ENCODE data around the gene GPR35. TPM values are rescaled to one million over a fixed set of nuclear protein-coding genes. Genes with fewer than 3 reads are reported as not detected.
A peak's percentile ranks its signal among the peaks of the same experiment; 100 is the strongest.

GPR35 gene
- total RNA-seq, 5 donors from 2014 or later (not counting 1 experiment from before 2014, with no cell fraction given), result 6.2 to 16.2 (median 10.4) TPM

GRCh38 chr2:240629968-240630770 lies 4.9 kb downstream of the GPR35 start:
- DNase-seq (no peak), ATAC-seq (replicated peaks in 1 of 4) (no peak)
- POLR2A ChIA-PET, result no interaction called here
- 94% methylated on average over 49 of the region's 50 CpGs for WGBS (ENCODE audit: insufficient coverage)
- no peak overlapping the region for H3K4me3 Mint-ChIP-seq
- H3K36me3 Mint-ChIP-seq, result peaks cover 9% of the 10 kb centered on the region
- H3K9me3 ChIP-seq, result no peaks in the 10 kb centered on the region
- H3K27me3 Mint-ChIP-seq, result no peaks in the 10 kb centered on the region
- no peak overlapping the region for H3K27ac ChIP-seq (ENCODE audit: low read length)
- no peak overlapping the region for H3K27ac Mint-ChIP-seq
- H3K4me3 ChIP-seq (ENCODE audit: control insufficient read depth in 1 of 2, extremely low read depth in 1 of 2, low read length in 1 of 2), result no peak overlapping the region
- CTCF ChIA-PET, result no interaction called here
- H3K4me1 ChIP-seq (ENCODE audit: control insufficient read depth in 1 of 2, extremely low read depth in 1 of 2, insufficient read depth in 2 of 2, low read length in 2 of 2), result peaks cover 20 to 35% of the 10 kb centered on the region in 2 experiments
- H3K9me3 Mint-ChIP-seq, result peaks cover 0 to 16% (median 7%) of the 10 kb centered on the region in 3 donors
- H3K36me3 ChIP-seq (ENCODE audit: control insufficient read depth in 2 of 2, extremely low read depth in 1 of 2, insufficient read depth in 1 of 2, low read length in 1 of 2), result peaks cover 0 to 5% of the 10 kb centered on the region in 2 donors
- H3K27me3 ChIP-seq (replicated peaks in 1 of 2; ENCODE audit: control insufficient read depth in 2 of 2, extremely low read depth in 1 of 2, insufficient read depth in 2 of 2, low read length in 1 of 2), result no peaks in the 10 kb centered on the region
- peaks cover 15 to 25% (median 22%) of the 10 kb centered on the region in 3 donors for H3K4me1 Mint-ChIP-seq

- WGBS (ENCODE audit: insufficient coverage), result 93% methylated on average over 13 of the region's 21 CpGs
- Mint-ChIP-seq H3K4me3 (no peak overlapping the region), H3K4me1 (peaks cover 10 to 20% (median 16%) of the 10 kb centered on the region in 3 donors), H3K27me3 (no peaks in the 10 kb centered on the region), H3K9me3 (peaks cover 0 to 16% (median 7%) of the 10 kb centered on the region in 3 donors), H3K36me3 (peaks cover 9% of the 10 kb centered on the region), H3K27ac (no peak overlapping the region)
- Histone ChIP-seq H3K36me3 (ENCODE audit: control insufficient read depth in 2 of 2, extremely low read depth in 1 of 2, insufficient read depth in 1 of 2, low read length in 1 of 2) (peaks cover 0 to 5% of the 10 kb centered on the region in 2 donors), H3K4me3 (ENCODE audit: control insufficient read depth in 1 of 2, extremely low read depth in 1 of 2, low read length in 1 of 2) (no peak overlapping the region), H3K4me1 (ENCODE audit: control insufficient read depth in 1 of 2, extremely low read depth in 1 of 2, insufficient read depth in 2 of 2, low read length in 2 of 2) (peaks cover 14 to 28% of the 10 kb centered on the region in 2 experiments), H3K9me3 (no peaks in the 10 kb centered on the region), H3K27me3 (replicated peaks in 1 of 2; ENCODE audit: control insufficient read depth in 2 of 2, extremely low read depth in 1 of 2, insufficient read depth in 2 of 2, low read length in 1 of 2) (no peaks in the 10 kb centered on the region), H3K27ac (ENCODE audit: low read length) (no peak overlapping the region)
- ChIA-PET CTCF (no interaction called here), POLR2A (no interaction called here)
- ATAC-seq (replicated peaks in 1 of 4), result no peak
- DNase-seq, result no peak
Measured at GRCh38 chr2:240630771-240631547, 5.7 kb downstream of the GPR35 start.

GRCh38 chr2:240631548-240632305 lies 6.4 kb downstream of the GPR35 start:
- Histone ChIP-seq H3K27me3 (replicated peaks in 1 of 2; ENCODE audit: control insufficient read depth in 2 of 2, extremely low read depth in 1 of 2, insufficient read depth in 2 of 2, low read length in 1 of 2) (no peaks in the 10 kb centered on the region), H3K4me1 (ENCODE audit: control insufficient read depth in 1 of 2, extremely low read depth in 1 of 2, insufficient read depth in 2 of 2, low read length in 2 of 2) (peaks cover 11 to 20% of the 10 kb centered on the region in 2 experiments), H3K27ac (ENCODE audit: low read length) (no peak overlapping the region), H3K4me3 (ENCODE audit: control insufficient read depth in 1 of 2, extremely low read depth in 1 of 2, low read length in 1 of 2) (no peak overlapping the region), H3K9me3 (no peaks in the 10 kb centered on the region), H3K36me3 (ENCODE audit: control insufficient read depth in 2 of 2, extremely low read depth in 1 of 2, insufficient read depth in 1 of 2, low read length in 1 of 2) (peaks cover 0 to 5% of the 10 kb centered on the region in 2 donors)
- H3K27me3 Mint-ChIP-seq, result no peaks in the 10 kb centered on the region
- no peak overlapping the region for H3K4me3 Mint-ChIP-seq
- CTCF ChIA-PET, result no interaction called here
- no peak overlapping the region for H3K27ac Mint-ChIP-seq
- ATAC-seq (replicated peaks in 1 of 4) (no peak), DNase-seq (peak in 1 of 35 experiments; percentile 21)
- POLR2A ChIA-PET, result no interaction called here
- H3K9me3 Mint-ChIP-seq, result peaks cover 0 to 16% (median 7%) of the 10 kb centered on the region in 3 donors
- H3K36me3 Mint-ChIP-seq, result peaks cover 9% of the 10 kb centered on the region
- WGBS (ENCODE audit: insufficient coverage), result 86% methylated on average over 11 of the region's 11 CpGs
- H3K4me1 Mint-ChIP-seq, result peaks cover 5 to 16% (median 11%) of the 10 kb centered on the region in 3 donors

- WGBS (ENCODE audit: insufficient coverage), result 100% methylated on average over 1 of the region's 1 CpG
- DNase-seq (no peak), ATAC-seq (replicated peaks in 1 of 4) (no peak)
- Histone ChIP-seq H3K4me3 (ENCODE audit: control insufficient read depth in 1 of 2, extremely low read depth in 1 of 2, low read length in 1 of 2) (no peak overlapping the region), H3K4me1 (ENCODE audit: control insufficient read depth in 1 of 2, extremely low read depth in 1 of 2, insufficient read depth in 2 of 2, low read length in 2 of 2) (peaks cover 5 to 14% of the 10 kb centered on the region in 2 experiments), H3K36me3 (ENCODE audit: control insufficient read depth in 2 of 2, extremely low read depth in 1 of 2, insufficient read depth in 1 of 2, low read length in 1 of 2) (peaks cover 0 to 5% of the 10 kb centered on the region in 2 donors), H3K9me3 (no peaks in the 10 kb centered on the region), H3K27me3 (replicated peaks in 1 of 2; ENCODE audit: control insufficient read depth in 2 of 2, extremely low read depth in 1 of 2, insufficient read depth in 2 of 2, low read length in 1 of 2) (no peaks in the 10 kb centered on the region), H3K27ac (ENCODE audit: low read length) (no peak overlapping the region)
- peaks cover 0 to 16% (median 7%) of the 10 kb centered on the region in 3 donors for H3K9me3 Mint-ChIP-seq
- peaks cover 0 to 10% (median 5%) of the 10 kb centered on the region in 3 donors for H3K4me1 Mint-ChIP-seq
- H3K27me3 Mint-ChIP-seq, result no peaks in the 10 kb centered on the region
- no peak overlapping the region for H3K4me3 Mint-ChIP-seq
- no peak overlapping the region for H3K27ac Mint-ChIP-seq
- CTCF ChIA-PET, result no interaction called here
- POLR2A ChIA-PET, result no interaction called here
- H3K36me3 Mint-ChIP-seq, result peaks cover 9% of the 10 kb centered on the region
Measured at GRCh38 chr2:240632306-240632721, 7.0 kb downstream of the GPR35 start.

GRCh38 chr2:240635121-240635997 lies 10.1 kb downstream of the GPR35 start:
- no peak for DNase-seq
- no peaks in the 10 kb centered on the region for H3K4me1 Mint-ChIP-seq
- CTCF ChIA-PET, result no interaction called here
- Histone ChIP-seq H3K36me3 (ENCODE audit: control insufficient read depth in 2 of 2, extremely low read depth in 1 of 2, insufficient read depth in 1 of 2, low read length in 1 of 2) (peaks cover 0 to 3% of the 10 kb centered on the region in 2 donors), H3K27ac (ENCODE audit: low read length) (no peak overlapping the region), H3K9me3 (no peaks in the 10 kb centered on the region), H3K4me1 (ENCODE audit: control insufficient read depth in 1 of 2, extremely low read depth in 1 of 2, insufficient read depth in 2 of 2, low read length in 2 of 2) (no peaks in the 10 kb centered on the region), H3K4me3 (ENCODE audit: control insufficient read depth in 1 of 2, extremely low read depth in 1 of 2, low read length in 1 of 2) (no peak overlapping the region), H3K27me3 (replicated peaks in 1 of 2; ENCODE audit: control insufficient read depth in 2 of 2, extremely low read depth in 1 of 2, insufficient read depth in 2 of 2, low read length in 1 of 2) (no peaks in the 10 kb centered on the region)
- no peak overlapping the region for H3K4me3 Mint-ChIP-seq
- H3K36me3 Mint-ChIP-seq, result peaks cover 9% of the 10 kb centered on the region
- no peaks in the 10 kb centered on the region for H3K27me3 Mint-ChIP-seq
- 68% methylated on average over 6 of the region's 6 CpGs for WGBS (ENCODE audit: insufficient coverage)
- peaks cover 0 to 16% (median 7%) of the 10 kb centered on the region in 3 donors for H3K9me3 Mint-ChIP-seq
- POLR2A ChIA-PET, result no interaction called here
- no peak overlapping the region for H3K27ac Mint-ChIP-seq
- no peak for ATAC-seq (replicated peaks in 1 of 4)
